ENCODE data around the gene CPS1.

CPS1 gene

DNA sequence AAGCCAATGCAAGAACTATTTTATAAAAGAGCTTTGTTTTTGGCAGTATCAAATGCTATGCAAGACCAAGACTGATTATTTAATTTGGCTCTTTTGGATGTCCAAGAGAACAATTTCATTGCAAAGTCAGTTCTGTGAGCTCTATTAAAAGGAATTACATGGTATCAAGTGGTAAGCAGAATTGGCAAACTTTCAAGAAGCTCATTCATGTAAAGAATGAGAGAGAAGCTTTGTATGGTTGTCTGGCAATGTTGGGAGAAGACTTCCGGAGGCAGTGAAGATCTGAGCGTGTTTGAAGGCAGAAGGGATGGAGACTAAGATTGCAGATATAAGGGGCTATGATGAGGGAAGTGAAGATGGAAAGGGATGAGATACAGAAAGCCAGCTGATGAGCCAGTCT, 49.6 kb downstream of the CPS1 start:
- DNase-seq (ENCODE audit: low read depth in 3 of 3), result no peak

DNA sequence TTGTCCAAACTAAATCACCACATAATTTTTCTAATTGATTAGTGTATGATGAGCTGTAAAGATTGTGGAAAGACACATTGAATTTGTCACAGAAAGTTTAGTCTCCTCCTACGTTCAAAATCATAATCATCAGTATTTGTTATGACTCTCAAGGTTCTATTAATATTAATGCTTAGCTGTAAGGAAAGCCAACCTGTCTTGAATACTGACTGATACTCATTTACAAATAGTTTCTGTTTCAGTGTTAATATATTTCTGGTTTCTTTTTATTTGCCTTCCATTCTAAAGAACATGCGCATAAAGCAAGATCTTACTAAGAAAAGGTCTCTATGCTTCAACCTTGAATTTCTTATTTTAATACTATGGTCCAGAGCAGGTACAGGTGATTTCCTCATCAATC, 55.1 kb downstream of the CPS1 start:
- DNase-seq (ENCODE audit: low read depth in 3 of 3), result no peak

DNA sequence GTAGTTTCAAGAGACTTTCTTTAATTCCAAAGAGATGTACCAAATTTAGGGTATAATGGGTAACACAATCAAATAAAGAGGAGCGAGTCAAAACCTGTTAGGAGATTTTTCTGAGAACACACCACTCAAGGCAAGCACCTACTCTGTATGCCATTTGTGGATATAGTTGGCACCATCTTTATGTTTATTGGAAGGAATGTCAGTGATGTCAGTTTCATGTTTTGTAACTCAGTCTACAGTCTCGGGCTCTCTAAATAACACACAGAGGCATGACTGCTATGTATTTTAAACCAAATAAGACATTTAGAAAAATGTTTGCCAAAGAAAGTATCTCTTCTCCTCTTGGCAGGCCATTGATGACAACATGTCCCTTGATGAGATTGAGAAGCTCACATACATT, 59.7 kb downstream of the CPS1 start:
- DNase-seq (ENCODE audit: low read depth in 3 of 3), result no peak

DNA sequence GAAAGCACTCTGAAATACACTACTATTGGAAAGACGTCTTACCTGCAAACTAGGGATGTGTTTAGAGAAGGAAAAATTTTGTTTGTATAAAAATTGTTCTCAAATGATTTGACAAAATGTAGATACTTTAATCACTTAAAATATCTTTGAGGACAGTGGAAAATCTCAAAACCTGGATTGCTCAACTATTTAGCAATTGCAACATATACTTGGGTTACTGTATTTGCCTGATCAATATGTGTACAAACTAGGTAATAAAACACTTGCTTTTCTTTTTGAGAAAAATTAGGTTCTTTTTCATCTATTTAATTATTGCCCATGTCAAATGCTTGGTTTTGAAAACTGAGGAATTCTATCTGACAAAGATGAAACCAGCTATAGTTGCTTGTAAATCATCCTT, 60.9 kb downstream of the CPS1 start:
- DNase-seq (ENCODE audit: low read depth in 3 of 3), result no peak

DNA sequence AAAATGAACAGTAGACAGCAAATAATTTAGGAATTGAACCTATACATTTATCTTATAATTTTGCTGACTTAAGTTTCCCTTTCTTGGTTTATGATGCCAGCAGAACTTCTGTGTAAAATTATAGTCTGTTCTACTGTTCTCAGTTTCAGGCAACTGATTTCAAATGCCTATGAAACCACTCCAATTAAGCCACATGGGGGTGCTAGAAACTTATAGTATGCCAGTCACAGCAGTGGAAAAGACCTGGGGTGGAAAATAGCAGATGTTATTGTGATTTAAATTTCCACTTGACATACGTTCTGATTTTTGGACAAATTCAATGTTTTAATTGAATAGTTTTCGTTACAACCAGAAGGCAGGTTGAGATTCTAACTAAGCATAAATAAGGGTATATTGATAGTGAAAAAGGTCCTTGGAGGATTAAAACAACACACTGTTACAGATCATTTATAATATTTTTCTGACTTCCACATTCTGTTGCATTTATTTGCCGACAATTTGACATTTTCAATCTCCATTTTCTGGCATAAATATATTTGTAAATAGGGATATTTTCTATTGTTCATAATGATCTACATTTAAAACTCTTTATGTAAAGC, 61.4 kb downstream of the CPS1 start:
- DNase-seq (ENCODE audit: low read depth in 3 of 3), result no peak

DNA sequence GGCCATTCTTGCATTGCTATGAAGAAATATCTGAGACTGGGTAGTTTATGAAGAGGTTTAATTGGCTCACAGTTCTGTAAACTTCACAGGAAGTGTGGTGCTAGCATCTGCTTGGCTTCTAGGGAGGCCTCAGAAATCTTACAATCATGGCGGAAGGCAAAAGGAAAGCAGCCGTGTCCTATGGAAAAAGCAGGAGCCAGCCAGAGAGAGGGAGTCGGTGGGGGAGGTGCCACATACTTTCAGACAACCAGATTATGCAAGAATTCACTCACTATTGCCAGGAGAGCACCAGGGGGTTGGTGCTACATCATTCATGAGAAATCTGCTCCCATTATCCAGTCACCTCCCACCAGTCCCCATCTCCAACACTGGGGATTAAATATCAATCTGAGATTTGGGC, 64.1 kb downstream of the CPS1 start:
- DNase-seq (ENCODE audit: low read depth in 3 of 3), result no peak

DNA sequence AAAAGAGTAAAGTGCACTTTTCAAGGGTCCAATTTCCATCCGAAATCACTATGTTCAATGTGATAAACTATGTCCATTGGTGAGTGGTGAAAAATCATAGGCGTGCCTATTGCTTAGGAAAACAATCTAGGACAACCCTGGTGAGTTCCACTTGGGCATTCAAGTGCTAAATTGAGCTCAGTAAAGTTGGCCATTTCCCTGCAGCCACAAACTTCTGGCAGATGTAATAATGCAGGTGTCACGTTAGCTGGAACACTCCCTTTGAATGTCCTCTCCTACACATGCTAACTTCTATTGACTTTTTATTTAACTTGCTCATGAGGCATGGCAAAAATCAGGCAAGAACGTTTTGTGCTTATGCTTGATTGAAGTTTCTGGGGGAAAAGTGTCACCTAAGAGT, 67.1 kb downstream of the CPS1 start:
- DNase-seq (ENCODE audit: low read depth in 3 of 3), result no peak

DNA sequence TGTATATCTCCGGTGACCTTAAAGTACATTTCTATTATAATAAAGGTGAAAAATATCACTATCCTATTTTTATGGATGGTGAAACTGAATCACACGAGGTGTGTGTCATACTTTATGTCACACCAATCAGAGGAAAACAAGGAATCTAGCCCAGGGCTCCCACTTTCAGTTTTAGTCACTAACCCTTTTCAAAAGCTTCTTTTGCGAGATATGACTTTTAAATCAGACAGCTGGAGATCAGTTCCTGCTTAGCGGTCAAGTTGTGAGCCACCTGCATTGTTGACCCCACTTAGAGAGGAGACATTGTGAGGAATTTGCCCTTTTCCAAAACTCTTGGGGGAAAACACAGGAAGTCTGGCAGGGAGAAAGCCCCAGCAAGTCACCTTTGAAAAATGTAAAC, 70.5 kb downstream of the CPS1 start:
- DNase-seq (ENCODE audit: low read depth in 3 of 3), result no peak

DNA sequence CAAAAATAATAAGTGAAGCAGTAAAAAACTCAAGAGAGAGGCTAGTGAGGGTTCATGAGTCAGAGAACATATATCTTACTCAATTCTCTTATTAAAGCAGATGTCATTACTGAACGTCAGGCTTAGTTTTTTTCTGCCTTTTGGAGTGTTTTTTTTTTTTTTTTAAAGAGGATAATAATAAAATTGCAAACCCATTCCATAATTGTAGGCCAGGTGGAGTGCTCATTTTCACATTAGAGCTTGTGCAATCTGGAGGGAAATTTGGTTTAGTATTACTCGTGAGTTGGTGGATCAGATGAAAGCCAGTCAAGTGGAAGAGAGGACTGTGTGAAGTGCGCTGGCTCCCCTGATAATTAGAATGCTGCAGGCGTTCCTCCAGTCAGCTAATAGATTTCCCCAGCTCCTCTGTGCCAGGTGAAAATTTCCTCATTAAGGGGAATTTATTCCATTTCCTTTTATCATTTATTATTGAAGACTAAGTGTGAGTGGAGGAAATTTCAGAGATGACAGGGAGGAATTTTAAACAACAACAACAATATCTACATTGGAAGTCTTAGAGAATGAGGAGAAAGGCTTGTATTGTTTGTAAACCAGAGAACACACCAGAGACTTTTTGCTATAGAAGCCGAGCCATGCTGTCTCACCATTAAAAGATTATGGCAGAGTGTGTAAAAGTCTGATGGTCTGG, 74.6 kb downstream of the CPS1 start:
- DNase-seq (ENCODE audit: low read depth in 3 of 3), result no peak

DNA sequence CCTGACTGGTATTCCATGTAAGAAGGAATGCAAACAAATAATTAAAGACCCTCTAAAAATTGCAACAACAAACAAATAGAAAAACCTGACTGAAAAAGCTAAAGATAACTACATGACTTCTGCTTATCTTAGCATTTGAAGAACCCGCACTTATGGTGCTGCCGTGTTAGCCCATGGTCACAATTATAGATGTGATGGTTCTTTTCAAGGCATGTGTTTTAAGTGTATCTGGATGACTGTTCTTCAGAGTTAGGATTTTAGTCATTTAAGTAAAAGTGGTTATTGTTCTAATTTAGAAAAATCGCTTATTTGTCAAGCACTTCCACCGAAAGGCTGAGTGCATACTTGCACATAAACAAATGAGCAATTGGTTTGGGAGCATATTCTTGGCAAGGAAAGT, 77.3 kb downstream of the CPS1 start:
- no peak for DNase-seq (ENCODE audit: low read depth in 3 of 3)

DNA sequence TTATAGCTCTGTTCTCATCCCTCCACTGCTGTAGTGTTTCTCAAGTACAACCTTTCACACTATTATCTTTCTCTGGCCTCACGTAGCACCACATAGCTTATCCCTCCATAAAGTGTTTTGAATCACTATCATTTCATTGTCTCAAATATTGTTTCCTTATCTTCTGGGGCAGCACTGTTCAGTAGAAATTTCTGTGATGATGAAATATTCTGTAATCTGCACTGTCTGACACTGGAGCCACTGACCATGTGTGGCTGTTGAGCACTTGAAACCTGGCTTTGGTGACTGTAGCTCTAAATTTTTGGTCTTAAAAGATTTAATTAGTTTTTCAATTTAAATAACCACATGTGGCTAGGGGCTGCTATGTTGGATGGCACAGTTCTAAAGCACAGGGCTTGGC, 78.9 kb downstream of the CPS1 start:
- no peak for DNase-seq (ENCODE audit: low read depth in 3 of 3)

DNA sequence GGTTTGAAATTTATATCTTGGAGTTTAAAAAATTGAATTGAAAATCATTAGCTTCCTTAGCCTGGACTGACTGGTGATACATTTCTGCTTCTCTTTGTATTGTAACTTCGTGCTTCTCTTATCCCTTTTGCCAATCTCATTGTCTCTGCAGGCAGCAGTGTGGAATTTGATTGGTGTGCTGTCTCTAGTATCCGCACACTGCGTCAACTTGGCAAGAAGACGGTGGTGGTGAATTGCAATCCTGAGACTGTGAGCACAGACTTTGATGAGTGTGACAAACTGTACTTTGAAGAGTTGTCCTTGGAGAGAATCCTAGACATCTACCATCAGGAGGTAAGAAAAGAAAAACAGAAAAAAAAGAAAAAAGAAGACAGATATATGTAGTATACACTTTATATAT, 85.9 kb downstream of the CPS1 start:
- DNase-seq (ENCODE audit: low read depth in 3 of 3), result no peak

DNA sequence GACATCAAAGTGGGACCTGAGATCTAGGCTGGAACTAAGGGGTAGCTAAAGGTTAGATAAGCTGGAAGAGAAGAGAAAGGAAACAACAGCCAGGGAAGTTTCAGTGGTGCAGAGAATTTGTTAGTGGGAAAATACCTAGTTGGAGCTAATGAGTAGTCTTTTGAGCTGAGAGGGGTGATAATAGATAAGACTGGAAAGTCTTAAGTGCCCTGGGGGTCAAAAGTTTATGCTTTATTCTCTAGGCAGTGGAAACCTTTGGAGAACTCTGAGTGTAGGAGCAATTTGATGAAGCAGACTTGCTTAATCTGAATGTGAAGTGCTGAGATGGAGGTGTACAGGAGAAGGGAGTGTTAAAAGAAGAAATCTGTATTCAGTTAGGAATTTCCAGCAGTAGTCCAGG, 90.8 kb downstream of the CPS1 start:
- DNase-seq (ENCODE audit: low read depth in 3 of 3), result no peak

DNA sequence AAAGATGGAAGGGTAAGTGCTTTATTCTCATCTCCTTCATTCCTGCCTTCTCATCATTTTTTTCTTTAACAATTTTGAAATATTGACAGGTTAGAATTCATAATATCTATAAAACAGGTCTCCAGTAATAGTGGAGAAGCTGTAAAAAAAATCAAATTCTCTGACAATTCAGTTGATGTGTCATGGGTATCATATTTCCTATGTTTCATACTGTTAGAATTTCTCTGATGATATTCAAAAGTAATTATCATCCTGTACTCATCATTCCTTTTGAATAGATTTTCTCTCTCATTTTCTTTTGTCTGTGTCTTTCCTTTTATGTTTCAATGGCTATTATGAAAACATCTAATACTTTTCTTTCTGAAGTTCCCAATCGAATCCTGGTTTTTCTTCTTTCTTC, 97.7 kb downstream of the CPS1 start:
- DNase-seq (ENCODE audit: low read depth in 3 of 3), result no peak

DNA sequence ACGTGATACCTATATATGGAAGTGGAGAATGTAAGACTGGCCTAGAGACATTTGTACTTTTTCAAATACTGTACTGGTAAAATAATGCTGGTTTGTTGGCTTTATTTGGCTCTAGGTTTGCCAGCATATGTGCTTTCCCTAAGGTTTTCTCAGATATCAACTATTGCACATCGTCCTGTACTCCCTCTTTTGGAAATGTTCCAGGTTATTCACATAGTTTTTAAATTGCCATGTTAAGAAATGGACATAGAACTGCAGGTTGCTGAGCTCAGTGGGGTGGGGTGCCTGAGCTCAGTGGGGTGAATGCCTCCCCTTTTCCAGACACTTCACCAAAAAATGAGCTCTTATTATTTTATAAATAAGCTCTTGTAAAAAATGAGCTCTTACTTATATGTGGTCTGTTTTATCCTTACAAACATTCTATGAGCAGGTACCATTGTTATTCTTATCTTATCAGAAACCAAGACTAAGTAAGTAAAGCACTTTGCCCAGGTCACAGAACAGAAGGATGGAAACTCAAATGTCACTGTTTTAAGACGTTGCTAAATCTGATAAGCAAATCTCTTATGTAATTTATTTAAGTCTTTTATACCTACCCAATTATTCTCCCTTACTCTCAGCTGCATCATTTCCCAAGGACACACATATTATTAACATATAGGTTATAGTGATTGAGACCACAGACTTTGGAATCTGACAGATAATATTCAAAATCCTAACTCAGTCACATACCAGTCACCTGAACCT, 99.0 kb downstream of the CPS1 start:
- DNase-seq (ENCODE audit: low read depth in 3 of 3), result no peak

DNA sequence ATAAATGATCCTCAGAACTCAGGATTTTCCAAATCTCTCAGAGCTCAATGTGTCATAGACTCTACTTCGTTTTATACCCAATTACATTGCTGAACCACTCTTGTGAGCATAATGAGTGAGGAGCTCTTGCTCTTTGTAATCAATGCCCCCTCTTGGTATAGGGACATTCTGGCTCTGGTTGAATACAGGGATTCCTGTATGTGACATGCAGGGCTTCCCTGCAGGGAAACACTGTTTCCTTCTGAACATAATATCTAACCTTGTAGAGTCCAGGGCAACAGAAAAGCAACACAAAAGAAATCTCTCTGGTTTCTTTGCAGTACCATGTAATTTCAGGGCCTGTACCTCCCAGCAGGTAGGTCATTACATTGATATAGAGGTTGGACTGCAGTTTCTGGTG, 101.5 kb downstream of the CPS1 start:
- no peak for DNase-seq (ENCODE audit: low read depth in 3 of 3)

DNA sequence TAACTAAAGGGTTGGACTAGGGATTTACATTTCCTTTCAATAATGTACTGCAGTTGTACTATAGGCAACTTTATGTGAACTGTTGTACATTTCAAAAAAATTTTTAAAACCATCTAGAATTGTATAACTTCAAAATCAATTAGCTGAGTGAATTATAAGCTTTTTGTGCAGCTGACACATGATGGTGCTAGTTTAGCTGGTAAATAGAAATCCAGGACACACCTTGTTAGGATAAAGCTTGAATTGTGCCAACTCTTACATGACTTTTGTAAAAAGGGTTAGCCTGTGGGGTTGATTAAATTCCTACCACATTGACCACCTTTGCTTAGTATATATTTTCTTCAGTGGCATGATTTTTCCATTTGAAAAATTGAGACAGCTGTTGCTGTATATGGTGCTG, 104.4 kb downstream of the CPS1 start:
- no peak for DNase-seq (ENCODE audit: low read depth in 3 of 3)

DNA sequence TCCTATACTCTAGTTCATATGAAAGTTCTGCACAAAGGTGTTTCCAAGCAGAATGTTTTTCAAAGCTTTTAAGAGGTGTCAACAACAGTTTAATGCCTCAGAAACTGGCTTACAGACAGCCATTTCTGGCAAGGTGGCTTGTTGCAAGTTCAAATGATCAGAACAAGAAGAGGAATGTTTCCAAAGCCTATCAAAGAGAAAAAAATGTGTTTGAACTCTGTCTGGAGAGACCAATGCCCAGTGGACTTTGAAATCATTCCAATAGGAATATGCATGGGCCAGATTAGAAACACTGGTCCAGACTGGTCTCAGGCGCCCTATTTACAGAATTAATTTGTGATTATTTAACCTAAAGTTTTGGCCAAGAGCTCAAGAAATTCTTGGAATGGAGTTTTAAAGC, 106.2 kb downstream of the CPS1 start:
- DNase-seq (ENCODE audit: low read depth in 3 of 3), result no peak

DNA sequence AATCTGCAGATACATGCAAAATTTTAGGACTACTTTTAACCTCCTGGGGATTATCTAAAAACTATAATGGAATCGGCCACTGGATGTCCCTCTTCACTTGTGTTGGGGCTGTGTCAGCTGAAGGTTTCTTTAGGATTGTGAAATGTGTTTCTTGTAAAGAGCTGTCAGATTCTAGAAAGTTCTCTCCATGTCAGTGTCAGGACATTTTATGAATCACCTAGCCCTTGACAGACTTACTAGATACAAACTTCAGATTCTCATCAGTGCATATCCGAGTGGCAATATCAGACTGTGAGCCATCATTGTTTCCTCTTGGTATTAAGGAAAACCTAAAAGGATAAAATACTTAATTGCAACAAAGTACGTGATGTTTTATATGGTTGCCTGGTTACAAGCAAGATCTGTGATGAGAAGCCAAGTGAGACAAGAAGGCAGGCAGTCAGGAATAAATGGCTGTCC, 107.3 kb downstream of the CPS1 start:
- DNase-seq (ENCODE audit: low read depth in 3 of 3), result no peak

DNA sequence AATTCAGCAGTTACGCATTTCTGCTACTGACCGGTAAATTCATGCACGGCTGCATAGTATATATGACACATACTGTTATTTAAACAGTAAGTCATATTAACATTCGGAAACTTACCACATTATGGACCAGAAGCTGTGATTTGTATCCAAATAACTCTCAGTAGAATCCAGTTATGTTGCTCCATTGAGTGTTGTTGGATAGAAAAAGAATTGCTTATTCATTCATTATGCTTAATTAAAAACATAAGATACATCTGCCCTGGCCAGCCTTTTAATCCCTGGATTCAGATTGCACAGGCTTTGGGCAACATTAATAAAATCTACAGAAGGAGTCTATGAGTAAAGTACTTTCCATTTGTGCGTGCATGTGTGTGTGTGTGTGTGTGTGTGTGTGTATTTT, 111.3 kb downstream of the CPS1 start:
- no peak for DNase-seq (ENCODE audit: low read depth in 3 of 3)

DNA sequence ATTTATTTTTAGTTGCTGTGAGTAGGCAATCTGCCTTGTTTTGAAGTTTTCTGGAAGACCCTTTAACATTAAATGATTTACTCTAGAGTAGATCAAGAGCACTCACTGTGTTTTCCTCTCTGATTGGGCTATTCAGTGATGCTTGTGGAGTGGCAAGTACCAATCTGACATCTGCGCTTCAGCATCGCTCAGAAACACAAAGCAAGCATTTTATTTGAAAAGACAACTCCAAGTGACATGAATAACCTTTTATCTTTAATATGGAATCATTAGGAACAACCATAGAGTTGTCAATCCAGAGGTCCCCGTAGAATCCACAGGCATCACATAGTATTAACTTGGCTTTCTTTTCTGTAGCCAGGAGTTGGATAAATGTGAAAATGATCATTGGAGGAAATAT, 114.7 kb downstream of the CPS1 start:
- no peak for DNase-seq (ENCODE audit: low read depth in 3 of 3)

DNA sequence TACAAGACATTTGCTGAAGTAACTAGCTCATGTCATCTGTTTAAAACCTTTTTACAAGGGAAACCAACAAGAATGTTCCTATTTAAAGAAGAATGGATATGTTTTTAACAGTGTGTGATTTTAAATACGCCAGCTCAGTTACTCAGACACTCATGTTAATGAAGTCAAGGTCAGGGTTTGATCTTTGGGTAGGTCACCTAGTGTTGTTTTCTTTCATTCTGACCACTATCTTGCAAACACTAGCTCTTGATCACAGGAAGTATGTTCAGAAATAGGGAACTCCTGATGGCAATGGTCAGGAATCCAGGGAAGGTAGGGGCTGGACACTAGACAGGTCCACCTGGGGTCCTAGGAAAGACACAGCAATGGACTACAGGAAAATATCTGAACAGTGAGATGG, 116.7 kb downstream of the CPS1 start:
- no peak for DNase-seq (ENCODE audit: low read depth in 3 of 3)

DNA sequence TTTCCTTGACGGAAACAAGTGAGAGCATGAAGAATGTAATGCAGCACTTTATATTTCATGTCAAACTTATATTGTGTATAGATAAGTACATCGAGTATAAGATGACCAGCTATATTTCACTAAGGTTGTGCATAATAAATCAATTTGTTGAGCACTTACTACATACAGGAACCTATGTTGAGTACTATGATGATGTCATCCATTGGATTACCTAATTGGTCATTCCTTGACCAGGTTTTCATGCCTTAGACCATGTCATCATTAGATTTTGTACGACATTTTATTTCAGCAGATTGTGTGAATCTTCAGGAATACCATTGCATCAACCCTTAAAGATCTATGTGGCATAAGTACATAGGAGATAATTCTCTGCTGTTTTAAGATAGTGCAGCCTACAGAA, 119.7 kb downstream of the CPS1 start:
- no peak for DNase-seq (ENCODE audit: low read depth in 3 of 3)
